Stomach (tissue), 9 donors: ENCODE data around the gene TMEM115. TPM values are rescaled to one million over a fixed set of nuclear protein-coding genes. Genes with fewer than 3 reads are reported as not detected.
A peak's percentile ranks its signal among the peaks of the same experiment; 100 is the strongest.

Experiments used
- DNase-seq, 2 donors: peaks; one replicate each; pipeline versions ENCODE4 v3.0.0 to v3.0.0-alpha.2; 2013 to 2019
- H3K27ac ChIP-seq, 5 donors: fragments of 200-600 bp in 4 of 5; sonication (generic) in 4 of 5; one replicate each; pipeline ENCODE4 v1.5.1; 2013 to 2019; ENCODE audit warnings: mild to moderate bottlenecking in 1 of 5, moderate library complexity in 1 of 5
- H3K27me3 ChIP-seq, 3 donors: fragments of 200-600 bp; sonication (generic); one replicate each; pipeline ENCODE4 v1.5.1; 2017 to 2019; ENCODE audit warnings: mixed run types in 1 of 3
- H3K36me3 ChIP-seq, 4 donors: fragments of 200-600 bp; sonication (generic); 1 replicate in 3 of 4; 2 replicates in 1 of 4; pipeline ENCODE4 v1.5.1; 2016 to 2019
- H3K4me1 ChIP-seq, 4 donors: fragments of 200-600 bp; sonication (generic); one replicate each; pipeline ENCODE4 v1.5.1; 2016 to 2019
- H3K4me3 ChIP-seq, 4 donors: fragments of 200-600 bp; sonication (generic) in 3 of 4; one replicate each; pipeline ENCODE4 v1.5.1; 2016 to 2019; ENCODE audit warnings: mild to moderate bottlenecking in 1 of 4
- H3K9me3 ChIP-seq, 4 donors: fragments of 200-600 bp; sonication (generic); one replicate each; pipeline ENCODE4 v1.5.1; 2016 to 2019
- EP300 ChIP-seq: sonication (generic); formaldehyde crosslinking; IDR thresholded peaks from one replicate; pipeline ENCODE4 v1.6.1; 2017; ENCODE audit warnings: antibody characterized with exemption
- POLR2A ChIP-seq, 4 donors: fragments of 450-650 bp; IDR thresholded peaks; one replicate each; pipeline ENCODE4 v1.6.1; 2016; ENCODE audit warnings: antibody characterized with exemption in 4 of 4, control low read depth in 2 of 4, mild to moderate bottlenecking in 1 of 4, moderate library complexity in 1 of 4
- POLR2AphosphoS5 ChIP-seq, 3 donors: sonication (generic); formaldehyde crosslinking; IDR thresholded peaks; one replicate each; pipeline ENCODE4 v1.6.1; 2016; ENCODE audit warnings: antibody characterized with exemption in 3 of 3
- WGBS, 5 donors: extraction: QIAGEN DNeasy Blood & Tissue Kit in 3 of 5; methylation state at CpG; one replicate each; pipeline versions ENCODE4 v1.1.5 to v1.1.7; 2013 to 2018; 5-methylcytosine and 5-hydroxymethylcytosine counted together
- intact Hi-C: fragments of 100-400 bp; cut with DNase I; formaldehyde crosslinking; loops from one replicate; pipeline ENCODE4 v1.15.1; 2023; ENCODE audit warnings: low total_unique reads
- polyA plus RNA-seq, 3 donors: library from polyadenylated mRNA; stranded (reverse); fragments of 200-250 nt; gene quantifications; one replicate each; pipeline ENCODE4 v1.2.3, GENCODE V29; 2013
- total RNA-seq, 5 donors: library from RNA; depleted of rRNA; stranded (reverse); fragments of >200 nt; gene quantifications; one replicate each; pipeline versions ENCODE4 v1.1.0 to v1.2.3, GENCODE V29; 2014 to 2016
- TF ChIP-seq, protein P1 (sequence below), 7 experiments: fragments of 450-650 bp in 4 of 7; fragments of 200-600 bp in 3 of 7; sonication (generic) in 3 of 7; IDR thresholded peaks; one replicate each; pipeline ENCODE4 v1.5.1; 2016 to 2019; ENCODE audit warnings: antibody characterized with exemption in 7 of 7, control low read depth in 2 of 7, mild to moderate bottlenecking in 1 of 7
- donor health status: healthy with polysubstance abuse.
- donor health status: Bipolar disorder and iron deficiency.
- donor health status: healthy.

The TMEM115 gene
- total and polyA plus RNA-seq, 8 donors, result 14.6 to 128 (median 27.4) TPM

DNA sequence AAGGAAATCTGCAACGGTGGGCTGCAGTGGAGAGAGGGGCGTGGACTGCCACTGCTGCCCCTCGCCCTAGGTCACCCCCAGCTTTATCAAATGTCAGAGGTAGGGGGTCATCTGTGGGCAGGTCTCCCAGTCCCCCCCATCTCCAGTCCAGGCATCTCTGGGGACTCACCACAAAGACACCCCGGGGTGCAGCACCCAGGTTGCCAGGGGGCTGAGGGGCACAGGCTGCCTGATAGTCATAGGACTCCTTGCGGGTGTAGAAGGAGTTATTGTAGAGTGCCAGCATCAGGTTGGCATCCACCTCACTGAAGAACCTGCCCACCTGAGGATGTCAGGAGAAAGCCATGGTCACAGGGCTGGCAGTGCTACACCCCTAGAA is 6.5 kb upstream of the TMEM115 start:
- H3K9me3 ChIP-seq, result no peaks in the 10 kb centered on the region
- intact Hi-C loops, result no loop called here
- H3K4me3 ChIP-seq, result peak overlapping the region; percentile 51 to 76 (median 67)
- TF ChIP-seq, protein P1, sequence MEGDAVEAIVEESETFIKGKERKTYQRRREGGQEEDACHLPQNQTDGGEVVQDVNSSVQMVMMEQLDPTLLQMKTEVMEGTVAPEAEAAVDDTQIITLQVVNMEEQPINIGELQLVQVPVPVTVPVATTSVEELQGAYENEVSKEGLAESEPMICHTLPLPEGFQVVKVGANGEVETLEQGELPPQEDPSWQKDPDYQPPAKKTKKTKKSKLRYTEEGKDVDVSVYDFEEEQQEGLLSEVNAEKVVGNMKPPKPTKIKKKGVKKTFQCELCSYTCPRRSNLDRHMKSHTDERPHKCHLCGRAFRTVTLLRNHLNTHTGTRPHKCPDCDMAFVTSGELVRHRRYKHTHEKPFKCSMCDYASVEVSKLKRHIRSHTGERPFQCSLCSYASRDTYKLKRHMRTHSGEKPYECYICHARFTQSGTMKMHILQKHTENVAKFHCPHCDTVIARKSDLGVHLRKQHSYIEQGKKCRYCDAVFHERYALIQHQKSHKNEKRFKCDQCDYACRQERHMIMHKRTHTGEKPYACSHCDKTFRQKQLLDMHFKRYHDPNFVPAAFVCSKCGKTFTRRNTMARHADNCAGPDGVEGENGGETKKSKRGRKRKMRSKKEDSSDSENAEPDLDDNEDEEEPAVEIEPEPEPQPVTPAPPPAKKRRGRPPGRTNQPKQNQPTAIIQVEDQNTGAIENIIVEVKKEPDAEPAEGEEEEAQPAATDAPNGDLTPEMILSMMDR (IDR thresholded peaks at IDR 0.05), result no peak
- no peak for TF ChIP-seq POLR2A (IDR thresholded peaks at IDR 0.05)
- TF ChIP-seq EP300, result no peak
- TF ChIP-seq POLR2AphosphoS5 (IDR thresholded peaks at IDR 0.05), result no peak
- H3K36me3 ChIP-seq, result no peaks in the 10 kb centered on the region
- WGBS, 5 donors, result 62 to 82% (median 67%) methylated on average over 5 of the region's 5 CpGs
- peaks cover 13 to 39% (median 16%) of the 10 kb centered on the region in 4 donors for H3K4me1 ChIP-seq
- H3K27me3 ChIP-seq, result no peaks in the 10 kb centered on the region
- H3K27ac ChIP-seq, result peak overlapping the region in 4 of 5 donors; percentile 73 to 87 (median 81)
- no peak for DNase-seq

DNA sequence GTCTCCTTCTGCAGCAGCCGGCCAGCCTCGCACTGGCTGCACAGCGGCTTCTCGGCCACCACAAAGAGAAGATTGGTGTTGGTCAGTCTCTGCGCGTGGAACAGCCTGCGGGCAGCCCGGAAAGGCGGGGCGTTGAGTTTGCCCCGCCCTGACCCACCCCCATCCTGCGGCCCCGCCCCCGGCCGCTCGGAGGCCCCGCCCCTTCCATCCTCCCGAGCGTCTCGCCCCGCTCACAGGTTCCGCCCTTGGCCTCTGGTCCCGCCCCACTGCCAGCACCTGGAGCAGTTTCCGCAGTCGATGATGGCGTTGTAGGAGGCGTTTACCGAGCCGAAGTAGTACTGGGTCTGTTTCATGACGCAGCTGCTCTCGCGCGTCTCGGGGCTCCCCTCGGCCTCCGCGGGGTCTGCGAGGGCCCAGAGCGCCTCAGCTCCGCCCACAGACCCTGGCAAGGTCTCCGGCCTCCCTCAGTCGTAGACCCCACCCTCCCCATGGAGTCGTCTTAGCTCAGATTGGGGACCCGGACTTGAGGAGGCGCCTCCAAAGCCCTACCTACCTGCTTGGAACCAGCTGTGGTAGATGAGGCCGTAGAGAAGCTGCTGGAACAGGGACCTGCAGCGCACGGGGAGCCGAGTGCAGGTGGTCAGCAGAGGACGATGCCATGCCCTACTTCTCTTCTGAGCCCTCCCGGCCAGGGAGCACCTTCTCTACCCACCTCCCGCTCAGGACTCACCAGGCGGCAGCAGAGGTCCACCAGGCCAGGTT is 5.9 kb upstream of the TMEM115 start:
- Histone ChIP-seq H3K27me3 (no peaks in the 10 kb centered on the region), H3K4me3 (peak overlapping the region; percentile 51 to 76 (median 67)), H3K36me3 (no peaks in the 10 kb centered on the region), H3K9me3 (no peaks in the 10 kb centered on the region), H3K4me1 (peaks cover 13 to 39% (median 16%) of the 10 kb centered on the region in 4 donors), H3K27ac (peak overlapping the region; percentile 73 to 87 (median 77))
- intact Hi-C loops, result no loop called here
- WGBS, 5 donors, result 3 to 5% (median 4%) methylated on average over 25 to 53 of the region's 53 CpGs
- TF ChIP-seq POLR2AphosphoS5 (IDR thresholded peaks at IDR 0.05) (peak; percentile 44 to 90 (median 71)), POLR2A (IDR thresholded peaks at IDR 0.05) (no peak)
- TF ChIP-seq, protein P1 (IDR thresholded peaks at IDR 0.05), result peak in 1 of 7 experiments; percentile 6
- DNase-seq, result peak; percentile 95 to 96

DNA sequence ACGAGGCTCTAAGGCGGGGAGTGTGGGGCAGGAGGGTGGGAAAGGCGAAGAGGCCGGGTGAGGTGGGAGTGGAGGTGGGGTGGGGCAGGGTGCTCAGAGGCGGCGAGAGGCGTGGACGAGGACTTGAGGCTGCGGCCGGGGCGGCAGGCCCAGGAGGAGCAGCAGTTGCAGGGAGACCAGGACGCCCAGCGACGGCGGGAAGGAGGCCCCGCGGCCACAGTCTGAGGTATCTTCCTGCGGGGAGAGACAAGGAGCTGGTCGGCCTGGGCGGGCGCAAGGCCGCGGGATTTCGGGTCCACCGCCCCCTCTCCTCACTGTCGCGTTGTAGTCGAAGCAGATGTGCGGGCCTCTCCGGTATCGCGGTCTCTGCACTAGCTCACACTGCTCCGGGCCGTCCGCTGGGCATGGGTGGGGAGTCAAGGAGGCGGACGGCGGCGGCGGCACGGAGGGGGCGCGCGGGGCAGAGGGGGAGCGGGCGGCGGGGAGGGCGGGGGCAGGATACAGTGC is 5.3 kb upstream of the TMEM115 start:
- Histone ChIP-seq H3K4me3 (peak overlapping the region; percentile 51 to 76 (median 67)), H3K9me3 (no peaks in the 10 kb centered on the region), H3K27me3 (no peaks in the 10 kb centered on the region), H3K36me3 (no peaks in the 10 kb centered on the region), H3K27ac (peak overlapping the region; percentile 51 to 85 (median 77)), H3K4me1 (peaks cover 13 to 42% (median 19%) of the 10 kb centered on the region in 4 donors)
- WGBS, 5 donors, result 5 to 16% (median 9%) methylated on average over 16 to 48 of the region's 48 CpGs
- TF ChIP-seq POLR2AphosphoS5 (IDR thresholded peaks at IDR 0.05) (no peak), EP300 (no peak), POLR2A (IDR thresholded peaks at IDR 0.05) (no peak)
- TF ChIP-seq, protein P1 (IDR thresholded peaks at IDR 0.05), result no peak
- intact Hi-C loops, result no loop called here
- peak; percentile 38 to 76 for DNase-seq

DNA sequence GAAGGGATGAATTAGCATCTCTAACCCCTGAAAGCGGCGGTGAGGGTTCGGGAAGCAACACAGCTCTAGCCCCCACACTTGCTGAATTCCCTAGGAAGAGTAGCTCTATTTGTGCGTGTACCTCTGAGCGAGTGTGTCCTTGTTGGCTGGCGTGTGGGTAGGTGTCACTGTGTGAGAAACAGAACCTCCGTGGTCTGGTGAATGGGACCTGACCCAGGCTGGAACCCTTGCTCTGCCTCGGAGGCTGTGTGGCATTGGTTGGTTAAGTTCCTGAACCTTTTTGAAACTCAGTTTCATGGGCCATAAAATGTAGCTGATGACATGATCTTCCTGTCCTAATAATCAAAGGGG is 414 bp upstream of the TMEM115 start:
- WGBS, 5 donors, result 21 to 28% (median 22%) methylated on average over 4 to 8 of the region's 8 CpGs
- DNase-seq, result no peak
- Histone ChIP-seq H3K36me3 (peaks cover 16 to 34% (median 22%) of the 10 kb centered on the region in 4 donors), H3K4me1 (peaks cover 42 to 58% (median 51%) of the 10 kb centered on the region in 4 donors), H3K27me3 (no peaks in the 10 kb centered on the region), H3K9me3 (no peaks in the 10 kb centered on the region), H3K27ac (peak overlapping the region in 2 of 5 donors; percentile 86 to 92), H3K4me3 (peak overlapping the region; percentile 68 to 89 (median 84))
- intact Hi-C loops, result no loop called here
- TF ChIP-seq POLR2A (IDR thresholded peaks at IDR 0.05) (no peak), EP300 (no peak), POLR2AphosphoS5 (IDR thresholded peaks at IDR 0.05) (no peak)
- TF ChIP-seq, protein P1 (IDR thresholded peaks at IDR 0.05), result no peak
